Epithelial cell of proximal tubule (primary cell): ENCODE results near the gene MLX. TPM values are rescaled to one million over a fixed set of nuclear protein-coding genes. Genes with fewer than 3 reads are reported as not detected.
A peak's percentile ranks its signal among the peaks of the same experiment; 100 is the strongest.

Source experiments
- DNase-seq: peaks from one replicate; pipeline ENCODE4 v3.0.0-alpha.2; 2011; ENCODE audit warnings: low read depth
- H3K4me3 ChIP-seq: 2 replicates; pipeline ENCODE4 v1.5.1; 2011; ENCODE audit warnings: low read depth, mild to moderate bottlenecking, low read length
- total RNA-seq: library from RNA; depleted of rRNA; stranded (reverse); fragments of >200 nt; gene quantifications from 2 replicates; pipeline ENCODE4 v1.2.3, GENCODE V29; 2015
- TF ChIP-seq, protein P1 (sequence below): conservative IDR thresholded peaks from 2 replicates; pipeline ENCODE4 v1.5.1; 2012; ENCODE audit warnings: low read depth, mild to moderate bottlenecking, low read length

MLX gene
- total RNA-seq, 1 donor from 2014 or later, result 15.7 TPM

DNA sequence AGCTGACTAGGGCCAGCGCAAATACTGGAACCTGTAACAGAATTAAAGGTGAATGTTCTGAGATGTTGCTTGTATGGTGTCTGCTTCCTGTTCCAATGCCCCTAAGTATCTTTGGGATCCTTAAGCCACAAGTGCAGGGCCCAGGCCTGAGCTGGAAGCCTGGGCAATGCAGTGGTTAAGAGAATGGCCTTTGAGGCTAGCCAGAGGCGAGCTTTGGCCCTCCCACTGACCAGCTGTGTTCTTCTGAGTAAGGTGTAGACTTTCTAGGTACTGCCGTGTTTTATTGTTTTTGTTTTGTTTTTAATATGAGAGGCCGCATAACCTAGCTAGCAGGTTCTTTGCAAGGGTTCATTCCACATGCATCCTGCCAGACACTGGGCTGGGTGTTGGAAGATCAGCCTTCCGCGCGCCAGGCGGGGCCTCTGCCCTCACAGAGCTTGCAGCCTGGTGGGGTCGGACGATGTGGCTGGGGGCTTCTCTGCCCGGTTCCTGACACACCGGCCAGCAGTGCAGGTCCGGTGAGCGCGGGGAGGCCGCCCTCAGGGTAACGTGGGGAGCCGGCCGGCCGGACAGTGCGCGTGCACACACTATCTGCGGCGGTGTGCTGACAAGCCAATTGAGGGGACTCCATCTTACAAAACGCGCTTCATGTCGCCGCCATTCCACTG, 551 bp upstream of the MLX start:
- H3K4me3 ChIP-seq, result peak overlapping the region; percentile 94
- TF ChIP-seq, protein P1, sequence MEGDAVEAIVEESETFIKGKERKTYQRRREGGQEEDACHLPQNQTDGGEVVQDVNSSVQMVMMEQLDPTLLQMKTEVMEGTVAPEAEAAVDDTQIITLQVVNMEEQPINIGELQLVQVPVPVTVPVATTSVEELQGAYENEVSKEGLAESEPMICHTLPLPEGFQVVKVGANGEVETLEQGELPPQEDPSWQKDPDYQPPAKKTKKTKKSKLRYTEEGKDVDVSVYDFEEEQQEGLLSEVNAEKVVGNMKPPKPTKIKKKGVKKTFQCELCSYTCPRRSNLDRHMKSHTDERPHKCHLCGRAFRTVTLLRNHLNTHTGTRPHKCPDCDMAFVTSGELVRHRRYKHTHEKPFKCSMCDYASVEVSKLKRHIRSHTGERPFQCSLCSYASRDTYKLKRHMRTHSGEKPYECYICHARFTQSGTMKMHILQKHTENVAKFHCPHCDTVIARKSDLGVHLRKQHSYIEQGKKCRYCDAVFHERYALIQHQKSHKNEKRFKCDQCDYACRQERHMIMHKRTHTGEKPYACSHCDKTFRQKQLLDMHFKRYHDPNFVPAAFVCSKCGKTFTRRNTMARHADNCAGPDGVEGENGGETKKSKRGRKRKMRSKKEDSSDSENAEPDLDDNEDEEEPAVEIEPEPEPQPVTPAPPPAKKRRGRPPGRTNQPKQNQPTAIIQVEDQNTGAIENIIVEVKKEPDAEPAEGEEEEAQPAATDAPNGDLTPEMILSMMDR, result no peak
- no peak for DNase-seq

DNA sequence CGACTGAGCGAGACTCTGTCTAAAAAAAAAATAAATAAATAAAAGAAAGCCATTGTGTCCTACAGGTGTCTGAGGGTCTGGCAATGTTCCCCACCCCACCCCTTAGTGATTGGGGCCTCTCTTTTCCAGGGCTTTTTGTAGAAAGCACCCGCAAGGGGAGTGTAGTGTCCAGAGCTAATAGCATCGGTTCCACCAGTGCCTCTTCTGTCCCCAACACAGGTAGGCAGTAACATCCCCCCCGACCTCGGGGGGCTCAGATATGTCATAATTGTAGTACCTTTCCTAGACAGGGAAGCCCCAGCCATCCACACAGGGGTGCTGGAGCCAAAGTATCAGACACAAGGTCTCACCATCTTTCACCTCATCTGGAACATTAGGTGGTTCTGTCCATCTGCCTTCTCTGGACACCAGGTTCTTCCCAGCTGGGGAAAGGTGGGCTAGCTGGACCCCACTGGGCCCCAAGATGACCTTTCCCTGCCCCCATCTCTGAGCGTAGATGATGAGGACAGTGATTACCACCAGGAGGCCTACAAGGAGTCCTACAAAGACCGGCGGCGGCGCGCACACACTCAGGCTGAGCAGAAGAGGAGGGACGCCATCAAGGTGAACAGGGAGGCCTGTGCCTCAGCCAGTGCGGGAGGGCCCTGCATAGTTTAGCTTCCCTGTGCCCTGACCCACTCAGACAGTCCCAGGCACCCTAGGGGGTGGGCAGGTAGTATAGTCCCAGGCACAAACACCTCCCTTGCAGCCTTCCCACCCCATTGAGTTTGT, 1.6 kb downstream of the MLX start:
- no peak for DNase-seq
- H3K4me3 ChIP-seq, result no peak overlapping the region
- TF ChIP-seq, protein P1, result no peak

DNA sequence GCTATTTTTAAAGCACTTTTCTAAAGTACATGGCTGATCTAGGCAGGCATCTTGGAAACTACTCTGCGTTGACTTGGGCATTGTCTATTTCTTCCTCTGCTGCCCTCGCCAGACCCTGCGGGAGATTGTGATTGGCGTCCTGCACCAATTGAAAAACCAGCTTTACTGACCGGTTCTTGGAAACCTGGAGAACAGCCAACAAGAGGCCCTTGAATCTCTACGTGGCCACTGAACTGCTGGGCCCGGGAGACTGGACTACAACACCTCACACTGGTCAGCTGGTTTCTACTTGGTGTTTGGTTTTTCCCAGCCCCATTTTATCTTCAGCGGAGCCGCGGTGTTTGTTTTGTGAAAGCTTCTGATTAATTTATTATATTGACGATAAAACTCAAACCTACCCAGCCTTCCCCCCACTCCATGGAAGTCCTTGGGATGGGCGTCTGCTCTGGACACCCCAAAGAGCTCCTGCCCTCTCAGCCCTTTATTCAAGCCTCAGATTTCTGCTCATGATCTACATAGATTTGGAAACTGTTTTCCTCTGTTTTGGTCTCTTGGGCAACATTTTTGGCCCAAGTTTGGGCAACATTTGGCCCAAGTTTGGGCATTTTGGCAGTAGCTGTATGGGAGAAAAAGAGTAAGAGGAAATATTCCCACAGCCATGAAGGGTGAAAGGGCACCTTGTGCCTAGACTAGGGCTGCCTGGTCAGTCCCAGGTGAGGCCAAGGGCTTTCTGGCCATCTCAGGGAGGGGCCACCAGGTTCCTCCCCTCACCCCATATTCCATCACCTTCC, 4.7 kb downstream of the MLX start:
- H3K4me3 ChIP-seq, result no peak overlapping the region
- TF ChIP-seq, protein P1, result no peak
- no peak for DNase-seq

DNA sequence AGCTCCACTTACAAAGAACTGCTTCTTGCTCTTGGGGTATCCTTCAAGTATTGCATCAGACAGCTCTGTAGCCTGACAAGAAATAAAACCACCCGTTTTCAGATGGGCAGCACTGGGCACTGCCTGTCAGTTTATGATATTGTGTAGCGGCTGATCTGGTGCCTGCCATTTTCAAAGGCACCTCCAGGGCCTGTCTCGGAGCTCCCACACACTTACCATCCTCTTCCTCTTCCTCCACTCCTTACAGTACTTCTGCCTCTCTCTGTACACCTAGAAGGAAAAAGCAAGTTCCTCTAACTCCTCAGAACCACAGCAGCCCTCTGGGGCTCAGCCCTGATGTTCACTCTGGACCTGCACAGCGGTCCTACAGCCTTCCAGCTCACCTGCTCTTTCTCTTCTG, 6.2 kb downstream of the MLX start:
- TF ChIP-seq, protein P1, result no peak
- no peak overlapping the region for H3K4me3 ChIP-seq
- no peak for DNase-seq

DNA sequence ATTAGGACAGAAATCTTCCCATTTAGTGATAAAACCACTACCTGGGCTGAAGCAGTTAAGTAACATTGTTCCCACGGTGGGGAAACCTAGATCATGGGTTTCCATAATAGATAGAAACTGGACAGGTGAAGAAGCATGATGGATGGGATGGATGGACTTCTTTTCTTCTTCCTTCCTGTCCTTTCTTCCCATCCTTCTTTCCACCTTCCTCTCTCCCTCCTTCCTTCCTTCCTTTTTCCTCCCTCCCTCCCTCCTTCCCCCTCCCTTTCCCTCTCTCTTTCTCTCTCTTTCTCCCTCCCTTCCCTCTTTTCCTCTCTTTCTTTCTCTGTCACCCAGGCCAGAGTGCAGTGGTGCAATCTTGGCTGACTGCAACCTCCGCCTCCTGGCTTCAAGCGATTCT, 7.6 kb downstream of the MLX start:
- TF ChIP-seq, protein P1, result no peak
- no peak overlapping the region for H3K4me3 ChIP-seq
- DNase-seq, result no peak

DNA sequence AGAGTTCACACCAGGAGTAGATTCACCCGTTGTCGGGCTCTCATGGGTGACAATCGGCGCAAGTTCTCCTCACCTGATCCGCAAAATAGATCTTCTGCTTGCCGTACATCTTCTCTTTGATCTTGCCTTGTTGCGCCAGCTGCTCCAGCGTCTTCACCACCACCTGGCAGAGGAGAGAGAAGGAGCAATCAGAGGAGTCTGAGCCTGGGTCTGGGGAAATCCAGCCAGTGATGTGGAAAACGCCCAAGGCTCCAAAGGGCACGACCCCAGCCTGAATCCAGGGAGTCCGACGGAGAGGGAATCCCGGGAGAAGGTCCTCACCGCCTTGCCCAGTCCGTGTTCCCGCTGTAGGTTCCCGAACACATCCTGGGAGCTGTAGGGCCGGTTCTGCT, 10.2 kb downstream of the MLX start:
- no peak for DNase-seq
- TF ChIP-seq, protein P1, result no peak

More for the DNA sequence above, 10.2 kb downstream of the MLX start:
- peak overlapping the region; percentile 98 for H3K4me3 ChIP-seq
